MM.1S (cell line): ENCODE measurements around the gene GEMIN2.
"Not testable (repeated sequence)": the region's sequence is repeated elsewhere in the genome, so short reads cannot be mapped to it uniquely, and the experiment has no call there.

ENCODE experiments used
- DNase-seq: peaks from one replicate; pipeline ENCODE4 v3.0.0-alpha.2; 2015
- H2AFZ ChIP-seq: fragments of 300-600 bp; sonication (generic); 2 replicates; pipeline ENCODE4 v1.6.0; 2016; ENCODE audit warnings: antibody characterized with exemption, low read length
- H3F3A ChIP-seq: fragments of 300-600 bp; sonication (generic); 2 replicates; pipeline ENCODE4 v1.6.1; 2016; ENCODE audit warnings: mild to moderate bottlenecking, antibody characterized with exemption, low read length, moderate library complexity, mixed read lengths; ENCODE audit not compliant: insufficient read depth
- H3K27ac ChIP-seq: fragments of 300-600 bp; sonication (generic); 2 replicates; pipeline ENCODE4 v1.5.1; 2016; ENCODE audit warnings: mild to moderate bottlenecking, low read length
- H3K27me3 ChIP-seq: fragments of 300-600 bp; sonication (generic); replicated peaks from 2 replicates; pipeline ENCODE4 v1.6.0; 2016; ENCODE audit warnings: low read length; ENCODE audit not compliant: insufficient read depth
- H3K36me3 ChIP-seq: fragments of 300-600 bp; sonication (generic); replicated peaks from 2 replicates; pipeline ENCODE4 v1.6.1; 2016; ENCODE audit warnings: mild to moderate bottlenecking, low read length, mixed read lengths; ENCODE audit not compliant: insufficient read depth
- H3K4me1 ChIP-seq: fragments of 300-600 bp; sonication (generic); 2 replicates; pipeline ENCODE4 v1.6.1; 2016; ENCODE audit warnings: low read length, mixed read lengths
- H3K4me2 ChIP-seq: fragments of 300-600 bp; sonication (generic); 2 replicates; pipeline ENCODE4 v1.6.0; 2016; ENCODE audit warnings: low read depth, low read length
- H3K4me3 ChIP-seq: fragments of 300-600 bp; sonication (generic); 2 replicates; pipeline ENCODE4 v1.5.1; 2016; ENCODE audit warnings: low read length, mixed read lengths
- H3K79me2 ChIP-seq: fragments of 300-600 bp; sonication (generic); 2 replicates; pipeline ENCODE4 v1.6.1; 2016; ENCODE audit warnings: mixed run types, low read length, mixed read lengths
- H3K9ac ChIP-seq: fragments of 300-600 bp; sonication (generic); 2 replicates; pipeline ENCODE4 v1.6.1; 2016; ENCODE audit warnings: low read length, mixed read lengths
- H3K9me2 ChIP-seq: fragments of 300-600 bp; sonication (generic); replicated peaks from 2 replicates; pipeline ENCODE4 v1.6.1; 2016; ENCODE audit warnings: mild to moderate bottlenecking, low read length, mixed read lengths; ENCODE audit not compliant: insufficient read depth
- H3K9me3 ChIP-seq: fragments of 300-600 bp; sonication (generic); replicated peaks from 2 replicates; pipeline ENCODE4 v1.6.1; 2016; ENCODE audit warnings: mild to moderate bottlenecking, low read length, mixed read lengths; ENCODE audit not compliant: insufficient read depth
- H4K20me1 ChIP-seq: fragments of 300-600 bp; sonication (generic); 2 replicates; pipeline ENCODE4 v1.6.1; 2016; ENCODE audit warnings: mild to moderate bottlenecking, low read length, moderate library complexity, mixed read lengths; ENCODE audit not compliant: insufficient read depth
- CTCF ChIP-seq: fragments of 300-600 bp; sonication (generic); IDR thresholded peaks from 2 replicates; pipeline ENCODE4 v1.5.1; 2016; ENCODE audit warnings: antibody characterized with exemption, low read length, mixed read lengths
- EZH2 ChIP-seq: fragments of 300-600 bp; sonication (generic); optimal IDR thresholded peaks from 2 replicates; pipeline ENCODE3; 2017; ENCODE audit warnings: low read depth, mild to moderate bottlenecking, antibody characterized with exemption, low read length, mixed read lengths
- EZH2phosphoT487 ChIP-seq: fragments of 300-600 bp; sonication (generic); IDR thresholded peaks from 2 replicates; pipeline ENCODE4 v1.6.1; 2018; ENCODE audit warnings: antibody characterized with exemption, low read length

GEMIN2 gene

GRCh38 chr14:39094515-39094914 is 19.6 kb upstream of the GEMIN2 start:
- no peak overlapping the region for H3K4me3 ChIP-seq
- no peak for DNase-seq
- no peaks in the 10 kb centered on the region for H4K20me1 ChIP-seq
- H3K36me3 ChIP-seq: no peaks in the 10 kb centered on the region; the same call in 1 of the 2 replicates
- H3K27ac ChIP-seq: no peak overlapping the region
- TF ChIP-seq CTCF (no peak), EZH2phosphoT487 (no peak), EZH2 (no peak)
- no peaks in the 10 kb centered on the region for H3K79me2 ChIP-seq
- no peaks in the 10 kb centered on the region for H3K27me3 ChIP-seq
- H3F3A ChIP-seq: no peaks in the 10 kb centered on the region
- no peak overlapping the region for H3K9ac ChIP-seq
- H3K9me3 ChIP-seq: no peaks in the 10 kb centered on the region
- no peak overlapping the region for H3K4me2 ChIP-seq
- no peaks in the 10 kb centered on the region for H3K9me2 ChIP-seq
- H2AFZ ChIP-seq: no peak overlapping the region
- no peaks in the 10 kb centered on the region for H3K4me1 ChIP-seq

- no peak overlapping the region for H3K27ac ChIP-seq
- H3F3A ChIP-seq: no peaks in the 10 kb centered on the region
- H3K79me2 ChIP-seq: no peaks in the 10 kb centered on the region
- no peaks in the 10 kb centered on the region for H3K4me1 ChIP-seq
- H3K9me2 ChIP-seq: no peaks in the 10 kb centered on the region
- DNase-seq: no peak
- no peak for TF ChIP-seq EZH2phosphoT487
- no peak for TF ChIP-seq EZH2
- TF ChIP-seq CTCF: no peak
- no peaks in the 10 kb centered on the region for H3K27me3 ChIP-seq
- H3K36me3 ChIP-seq: no peaks in the 10 kb centered on the region; the same call in 1 of the 2 replicates
- H2AFZ ChIP-seq: no peak overlapping the region
- H3K9me3 ChIP-seq: no peaks in the 10 kb centered on the region
- H3K9ac ChIP-seq: no peak overlapping the region
- H3K4me3 ChIP-seq: no peak overlapping the region
- H4K20me1 ChIP-seq: no peaks in the 10 kb centered on the region
- H3K4me2 ChIP-seq: no peak overlapping the region
Measured at GRCh38 chr14:39097159-39097558, 17.0 kb upstream of the GEMIN2 start.

- not testable (repeated sequence) for H3K9me3 ChIP-seq, DNase-seq, H3K27ac ChIP-seq, H3K4me1 ChIP-seq, H3K4me3 ChIP-seq, H3K9ac ChIP-seq, H4K20me1 ChIP-seq, H3K9me2 ChIP-seq, H3K36me3 ChIP-seq, H3K4me2 ChIP-seq, H3K27me3 ChIP-seq, H2AFZ ChIP-seq, H3K79me2 ChIP-seq, H3F3A ChIP-seq
Measured at GRCh38 chr14:39099215-39099614, 14.9 kb upstream of the GEMIN2 start.

GRCh38 chr14:39099748-39100147 is 14.4 kb upstream of the GEMIN2 start:
- H3K27ac ChIP-seq: no peak overlapping the region
- H3K4me1 ChIP-seq: no peaks in the 10 kb centered on the region
- no peak overlapping the region for H2AFZ ChIP-seq
- no peak overlapping the region for H3K9ac ChIP-seq
- no peak overlapping the region for H3K4me3 ChIP-seq
- no peak for DNase-seq
- TF ChIP-seq CTCF (no peak), EZH2phosphoT487 (no peak), EZH2 (no peak)
- no peaks in the 10 kb centered on the region for H4K20me1 ChIP-seq
- H3K9me2 ChIP-seq: no peaks in the 10 kb centered on the region
- H3K4me2 ChIP-seq: no peak overlapping the region
- no peaks in the 10 kb centered on the region for H3K9me3 ChIP-seq
- no peaks in the 10 kb centered on the region for H3K79me2 ChIP-seq
- no peaks in the 10 kb centered on the region for H3F3A ChIP-seq
- no peaks in the 10 kb centered on the region for H3K36me3 ChIP-seq
- no peaks in the 10 kb centered on the region for H3K27me3 ChIP-seq
